WTC11 (cell line): ENCODE measurements around the gene COMMD6. TPM values are rescaled to one million over a fixed set of nuclear protein-coding genes. Genes with fewer than 3 reads are reported as not detected.

Experiments used
- ATAC-seq: fragments of 200-7000 bp; cut with Tn5 transposase; 2 replicates; pipeline ENCODE4 v1.10.0; 2021; ENCODE audit warnings: mild to moderate bottlenecking, moderate library complexity
- CTCF ChIA-PET: fragments of 300-600 bp; sonication (Branson Sonifier 250); formaldehyde crosslinking; loops from one replicate; lab custom pipeline; 2021; ENCODE audit warnings: antibody characterized with exemption; lab: Charles Lee
- POLR2A ChIA-PET: fragments of 350-600 bp; sonication (Branson Sonifier 250); formaldehyde crosslinking; loops from one replicate; lab custom pipeline; 2021; ENCODE audit warnings: antibody characterized with exemption; lab: Charles Lee
- DNase-seq: peaks from one replicate; pipeline ENCODE4 v3.0.0; 2021; ENCODE audit warnings: low spot score
- H3K27ac Mint-ChIP-seq: 2 replicates; pipeline ENCODE4 v1.8.0; 2021; ENCODE audit warnings: mixed read lengths
- H3K27me3 Mint-ChIP-seq: 2 replicates; pipeline ENCODE4 v1.8.0; 2021; ENCODE audit warnings: low read depth, mild to moderate bottlenecking, moderate library complexity, mixed read lengths
- H3K36me3 Mint-ChIP-seq: 2 replicates; pipeline ENCODE4 v1.8.0; 2021; ENCODE audit warnings: mixed read lengths
- H3K4me1 Mint-ChIP-seq: 2 replicates; pipeline ENCODE4 v1.8.0; 2022; ENCODE audit warnings: mixed read lengths
- H3K4me3 Mint-ChIP-seq: 2 replicates; pipeline ENCODE4 v1.8.0; 2021; ENCODE audit warnings: mild to moderate bottlenecking, moderate library complexity, mixed read lengths
- H3K9me3 Mint-ChIP-seq: 2 replicates; pipeline ENCODE4 v1.8.0; 2021; ENCODE audit warnings: mixed read lengths
- AR ChIP-seq: fragments of 250-450 bp; sonication (Bioruptor Pico); IDR thresholded peaks from 2 replicates; pipeline ENCODE4 v1.9.0; 2021; ENCODE audit warnings: mild to moderate bottlenecking
- ATF2 ChIP-seq: sonication (generic); formaldehyde crosslinking; IDR thresholded peaks from 2 replicates; pipeline ENCODE4 v1.8.1; 2022; ENCODE audit warnings: low read depth, missing genetic modification reagents, borderline replicate concordance
- E2F5 ChIP-seq: sonication (generic); formaldehyde crosslinking; IDR thresholded peaks from 2 replicates; pipeline ENCODE4 v1.8.1; 2022; ENCODE audit warnings: mild to moderate bottlenecking, moderate library complexity, missing genetic modification reagents
- FOXJ3 ChIP-seq: sonication (generic); formaldehyde crosslinking; IDR thresholded peaks from 2 replicates; pipeline ENCODE4 v1.9.0; 2021; ENCODE audit warnings: missing genetic modification reagents, mild to moderate bottlenecking, borderline replicate concordance
- HMGXB4 ChIP-seq: sonication (generic); formaldehyde crosslinking; IDR thresholded peaks from 2 replicates; pipeline ENCODE4 v1.8.1; 2023; ENCODE audit warnings: mild to moderate bottlenecking, moderate library complexity, missing genetic modification reagents
- IRF1 ChIP-seq: sonication (generic); formaldehyde crosslinking; IDR thresholded peaks from 2 replicates; pipeline ENCODE4 v1.8.0; 2023; ENCODE audit warnings: missing genetic modification reagents
- OVOL2 ChIP-seq: fragments of 250-450 bp; sonication (Bioruptor Pico); IDR thresholded peaks from 2 replicates; pipeline ENCODE4 v1.9.0; 2021; ENCODE audit warnings: mild to moderate bottlenecking, borderline replicate concordance
- PRDM15 ChIP-seq: sonication (generic); formaldehyde crosslinking; IDR thresholded peaks from 2 replicates; pipeline ENCODE4 v1.8.0; 2022; ENCODE audit warnings: missing genetic modification reagents
- STAT6 ChIP-seq: sonication (generic); formaldehyde crosslinking; conservative IDR thresholded peaks from 2 replicates; pipeline ENCODE4 v1.8.1; 2023; ENCODE audit warnings: mild to moderate bottlenecking, low read depth, missing genetic modification reagents, moderate library complexity
- ZNF281 ChIP-seq: sonication (generic); formaldehyde crosslinking; IDR thresholded peaks from 2 replicates; pipeline ENCODE4 v1.8.0; 2023; ENCODE audit warnings: mild to moderate bottlenecking, missing genetic modification reagents
- ZNF396 ChIP-seq: fragments of 250-450 bp; sonication (Bioruptor Pico); IDR thresholded peaks from 2 replicates; pipeline ENCODE4 v1.8.0; 2021; ENCODE audit warnings: mild to moderate bottlenecking, moderate library complexity, borderline replicate concordance
- ZNF425 ChIP-seq: fragments of 250-450 bp; sonication (Bioruptor Pico); conservative IDR thresholded peaks from 2 replicates; pipeline ENCODE4 v1.9.0; 2021; ENCODE audit warnings: mild to moderate bottlenecking
- total RNA-seq: library from RNA; stranded (reverse); gene quantifications from 3 replicates; pipeline ENCODE4 v1.2.3, GENCODE V29; 2021

COMMD6 gene
- total RNA-seq, 1 experiment from 2014 or later = 94.6 TPM

- TF ChIP-seq E2F5 = no peak
- TF ChIP-seq ZNF281 (CRISPR knock-in tag) = no peak
These were observed 19.1 kb downstream of the COMMD6 start (continued) for GRCh38 chr13:75518439-75519088.

- POLR2A ChIA-PET = no interaction called here
- CTCF ChIA-PET = no interaction called here
- no peak for TF ChIP-seq ZNF396 (CRISPR knock-in tag)
- TF ChIP-seq ATF2 (CRISPR knock-in tag) = no peak
- no peak for TF ChIP-seq HMGXB4
- no peak for TF ChIP-seq PRDM15 (CRISPR knock-in tag)
- no peak for TF ChIP-seq OVOL2
- no peak for TF ChIP-seq IRF1
- TF ChIP-seq ZNF425 (CRISPR knock-in tag) = no peak
- no peak for TF ChIP-seq STAT6 (CRISPR knock-in tag)
- TF ChIP-seq FOXJ3 (CRISPR knock-in tag) = no peak
- TF ChIP-seq AR (CRISPR knock-in tag) = no peak
These were observed 23.3 kb downstream of the COMMD6 start for GRCh38 chr13:75514080-75514995.

More at GRCh38 chr13:75514080-75514995, 23.3 kb downstream of the COMMD6 start:
- Mint-ChIP-seq H3K36me3 (peaks cover 12% of the 10 kb centered on the region), H3K4me3 (no peak overlapping the region), H3K9me3 (peaks cover 22% of the 10 kb centered on the region), H3K4me1 (no peaks in the 10 kb centered on the region), H3K27ac (no peak overlapping the region), H3K27me3 (no peaks in the 10 kb centered on the region)
- ATAC-seq (no peak), DNase-seq (no peak)
